Measurements from ENCODE around the gene ATAT1.
"Not testable (repeated sequence)": the region's sequence is repeated elsewhere in the genome, so short reads cannot be mapped to it uniquely, and the experiment has no call there.

Gene ATAT1

GRCh38 chr6:30654798-30655742 lies 28.4 kb downstream of the ATAT1 start:
- FAIRE-seq (no peak), DNase-seq (ENCODE audit: insufficient read length, low spot score) (no peak)
- TF ChIP-seq CTCF (IDR thresholded peaks at IDR 0.05; ENCODE audit: insufficient read depth, missing control alignments): no peak

GRCh38 chr6:30655743-30656094 lies 29.0 kb downstream of the ATAT1 start:
- no peak for FAIRE-seq
- DNase-seq (ENCODE audit: insufficient read length, low spot score): no peak
- no peak for TF ChIP-seq CTCF (IDR thresholded peaks at IDR 0.05; ENCODE audit: insufficient read depth, missing control alignments)

DNA sequence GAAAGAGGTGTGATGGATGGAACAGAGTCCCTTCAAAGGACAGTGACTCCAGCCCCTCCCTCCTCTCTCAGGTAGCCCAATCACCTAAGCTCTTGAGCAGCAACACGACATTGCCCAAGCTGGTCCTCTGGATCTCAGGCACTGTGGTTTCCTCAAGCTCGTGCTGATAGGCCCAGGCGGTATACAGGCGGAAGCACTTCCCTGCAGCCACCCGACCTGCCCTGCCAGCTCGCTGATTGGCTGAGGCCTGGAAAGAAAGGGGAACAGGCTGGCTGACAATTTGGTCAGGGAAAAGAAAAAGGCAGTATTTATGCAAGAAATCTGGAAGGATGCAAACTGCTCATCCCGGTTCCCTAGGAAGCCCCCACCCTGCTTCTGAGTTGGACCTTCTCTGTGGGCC lies 29.8 kb downstream of the ATAT1 start:
- DNase-seq (ENCODE audit: insufficient read length, low spot score) (no peak), FAIRE-seq (no peak)
- no peak for TF ChIP-seq CTCF (IDR thresholded peaks at IDR 0.05; ENCODE audit: insufficient read depth, missing control alignments)

DNA sequence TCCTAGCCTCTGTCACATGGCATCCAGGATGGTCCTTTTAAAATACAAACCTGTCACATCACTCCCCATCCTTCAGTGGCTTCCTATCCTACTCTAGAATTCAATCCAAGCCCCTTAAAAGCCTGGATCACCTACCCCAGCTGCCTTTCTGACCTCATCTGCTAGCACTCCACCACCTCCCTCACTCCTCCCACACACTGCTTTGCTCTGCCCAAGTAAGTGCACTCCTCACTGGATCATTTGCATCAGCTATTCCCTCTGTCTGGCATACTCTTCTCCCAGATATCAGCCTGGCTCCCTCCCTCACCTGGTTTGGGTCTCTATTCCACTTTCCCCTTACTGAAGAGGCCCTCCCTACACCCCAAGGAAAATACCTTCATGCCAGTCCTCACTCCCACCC lies 30.8 kb downstream of the ATAT1 start:
- FAIRE-seq (no peak), DNase-seq (ENCODE audit: insufficient read length, low spot score) (no peak)
- TF ChIP-seq CTCF (IDR thresholded peaks at IDR 0.05; ENCODE audit: insufficient read depth, missing control alignments): no peak

GRCh38 chr6:30657922-30658321 lies 31.2 kb downstream of the ATAT1 start:
- not testable (repeated sequence) for DNase-seq (ENCODE audit: insufficient read length, low spot score); FAIRE-seq

DNA sequence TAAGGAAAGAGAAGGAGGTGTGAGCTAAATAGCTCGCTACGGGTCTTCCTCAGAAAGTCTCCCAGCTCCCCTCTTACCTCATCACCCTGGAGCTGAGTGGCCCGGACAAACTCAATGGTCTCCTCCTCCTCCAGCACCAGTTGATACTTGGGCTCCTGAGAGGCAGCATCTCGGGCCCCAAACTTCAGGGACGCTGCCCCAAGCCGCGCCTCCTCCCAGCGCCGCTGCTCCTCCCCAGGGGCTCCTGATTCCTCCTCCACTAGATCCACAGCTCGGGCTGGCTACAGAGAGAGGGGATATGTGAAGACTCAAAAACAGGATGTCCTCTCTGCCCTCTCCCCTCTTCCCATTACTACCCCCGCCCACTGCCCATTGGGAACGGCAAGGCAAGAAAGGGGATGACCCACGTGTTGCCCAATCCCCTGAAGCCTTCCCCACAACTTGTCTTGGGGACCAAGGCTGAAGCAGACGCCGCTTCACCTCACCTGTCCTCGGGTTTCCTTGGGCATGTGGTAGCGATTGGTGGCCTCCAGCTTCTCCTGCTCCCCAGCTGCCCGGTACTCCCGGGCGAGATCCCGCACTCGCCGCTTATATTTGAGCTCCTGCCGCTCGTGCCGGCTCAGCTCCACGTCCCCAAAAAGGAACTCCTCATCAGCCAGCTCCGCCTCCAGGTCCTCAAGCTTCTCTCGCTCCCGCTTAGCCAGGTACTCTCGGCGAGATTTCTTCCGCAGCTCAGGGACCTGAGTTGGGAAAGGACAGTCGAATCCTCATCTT lies 38.5 kb downstream of the ATAT1 start:
- DNase-seq (ENCODE audit: insufficient read length, low spot score) (no peak), FAIRE-seq (no peak)
- TF ChIP-seq CTCF (IDR thresholded peaks at IDR 0.05; ENCODE audit: insufficient read depth, missing control alignments): no peak

DNA sequence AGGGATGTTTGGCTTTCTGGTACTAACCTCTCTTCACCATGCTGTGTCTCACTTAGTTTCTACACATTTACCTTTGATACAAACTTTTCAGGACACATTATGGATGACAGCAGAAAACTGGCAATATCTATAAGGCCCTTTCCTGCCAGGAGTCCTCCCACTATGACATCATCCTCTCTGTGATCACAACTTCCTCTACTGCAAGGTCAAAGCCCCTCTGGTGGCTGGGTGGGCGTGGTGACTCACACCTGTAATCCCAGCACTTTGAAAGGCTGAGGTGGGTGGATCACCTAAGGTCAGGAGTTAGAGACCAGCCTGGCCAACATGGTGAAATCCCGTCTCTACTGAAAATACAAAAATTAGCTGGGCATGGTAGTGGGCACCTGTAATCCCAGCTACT lies 39.6 kb downstream of the ATAT1 start:
- DNase-seq (ENCODE audit: insufficient read length, low spot score); FAIRE-seq: not testable (repeated sequence)
